NCI-H226 (cell line): ENCODE measurements around the gene PLXNA4.

ENCODE experiments used
- DNase-seq: peaks from one replicate; pipeline ENCODE4 v3.0.0-alpha.2; 2015

The PLXNA4 gene

DNA sequence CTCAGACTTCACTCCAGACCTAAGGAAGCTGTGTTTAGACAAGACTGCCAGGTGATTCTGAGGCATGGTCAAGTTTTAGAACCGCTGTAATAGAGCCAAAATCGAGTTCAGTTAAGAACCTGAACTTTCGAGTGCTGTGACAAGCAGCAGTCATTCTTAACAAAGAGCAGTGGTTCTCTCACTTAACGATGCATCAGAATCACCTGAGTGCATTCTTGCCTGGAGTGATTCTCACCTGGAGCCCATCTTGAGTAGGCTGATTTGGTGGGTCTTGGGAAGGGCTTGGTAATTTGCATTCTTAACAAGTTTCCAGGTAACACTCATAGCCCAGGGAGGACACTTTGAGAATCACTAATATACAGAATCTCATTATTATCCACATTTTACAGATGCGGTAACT lies 44.7 kb downstream of the PLXNA4 start:
- DNase-seq = no peak

DNA sequence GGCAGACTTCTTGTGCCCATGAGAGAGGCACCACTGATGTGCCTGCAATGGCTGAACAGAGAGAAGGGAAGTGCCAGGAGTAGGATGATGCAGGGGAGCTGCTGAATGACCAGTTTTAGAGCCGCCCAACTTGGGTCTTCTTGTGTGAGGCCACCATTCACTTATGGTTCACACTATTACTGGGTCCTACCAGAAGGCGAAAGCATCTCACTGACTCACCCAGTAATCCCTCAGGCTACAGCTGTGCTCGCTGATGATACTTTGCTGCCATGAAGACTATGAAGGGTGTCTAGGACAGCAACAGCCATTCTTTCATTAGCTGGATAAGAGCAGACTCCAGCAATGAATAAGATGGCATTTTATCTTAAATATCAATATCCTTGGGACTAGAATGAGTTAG lies 47.6 kb downstream of the PLXNA4 start:
- DNase-seq = no peak

DNA sequence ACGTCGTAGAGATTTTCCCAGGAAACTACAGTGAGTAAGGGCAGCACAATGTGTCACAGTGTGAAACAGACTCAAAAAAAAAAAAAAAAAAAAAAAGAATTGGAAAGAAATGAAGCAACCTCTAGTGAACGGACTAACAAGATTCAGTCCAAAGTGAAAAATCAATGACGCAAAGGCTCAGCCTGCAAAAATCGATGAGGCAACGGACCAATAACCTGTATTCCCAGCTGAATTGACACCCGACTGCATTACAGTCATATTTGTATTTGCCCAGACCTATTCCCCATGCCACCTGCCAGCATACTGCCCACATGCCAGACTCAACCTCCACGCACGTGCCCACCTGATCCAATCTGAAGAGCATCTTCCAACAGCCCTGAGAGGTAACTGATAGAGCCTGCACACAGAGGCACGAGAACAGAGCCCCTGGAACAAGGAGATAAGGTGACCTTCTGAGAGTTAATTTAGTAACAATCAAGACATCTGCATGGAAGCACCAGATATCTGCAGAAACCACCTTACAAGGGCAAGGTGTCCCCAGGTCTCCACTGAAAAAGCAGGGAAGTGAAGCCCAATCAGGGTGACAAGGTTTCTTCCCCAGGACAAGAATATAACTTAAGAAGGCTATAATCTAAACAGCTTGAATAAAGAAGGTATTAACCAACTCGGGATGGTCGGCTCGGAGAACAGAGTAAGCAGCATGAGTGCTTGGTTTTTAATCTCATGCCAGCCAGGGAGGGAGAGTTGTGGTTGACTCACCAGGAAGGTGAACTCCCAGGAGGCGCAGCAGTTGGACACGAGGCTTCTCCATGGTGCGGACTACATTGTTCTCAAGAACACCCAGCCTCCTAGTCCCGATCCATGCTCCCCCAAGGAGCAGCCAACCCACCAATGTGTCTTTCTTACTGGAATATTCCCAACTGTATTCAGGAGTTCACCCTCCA lies 48.5 kb downstream of the PLXNA4 start:
- DNase-seq = no peak

DNA sequence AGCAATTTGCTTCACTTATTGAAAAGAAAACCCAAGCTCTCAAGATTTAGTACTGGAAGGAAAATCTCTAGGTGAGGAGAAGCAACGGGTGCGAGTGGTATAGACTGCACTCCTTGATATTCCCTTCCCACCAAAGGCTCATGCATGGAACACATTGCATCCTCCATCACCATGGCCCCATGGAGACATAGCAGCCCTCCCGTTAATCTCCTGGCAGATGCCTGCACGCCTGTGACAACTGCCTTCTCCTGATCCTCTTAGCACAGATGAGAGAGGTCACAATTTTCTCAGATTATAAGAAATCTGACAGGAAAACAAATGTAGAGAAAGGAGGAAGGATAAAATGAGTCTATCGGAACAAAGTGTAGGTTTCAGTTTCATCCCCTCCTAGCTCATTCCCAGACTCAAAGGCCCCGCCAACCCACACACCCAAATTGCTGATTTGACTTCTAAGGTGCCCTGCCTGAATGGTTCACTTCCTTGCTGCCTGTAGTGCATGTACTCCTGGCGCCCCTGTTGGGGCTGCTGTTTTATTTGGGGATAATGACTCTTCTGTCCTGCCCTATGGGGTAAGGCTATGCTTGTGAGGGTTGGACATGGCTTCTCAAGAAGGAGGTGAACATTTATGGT lies 50.0 kb downstream of the PLXNA4 start:
- no peak for DNase-seq

DNA sequence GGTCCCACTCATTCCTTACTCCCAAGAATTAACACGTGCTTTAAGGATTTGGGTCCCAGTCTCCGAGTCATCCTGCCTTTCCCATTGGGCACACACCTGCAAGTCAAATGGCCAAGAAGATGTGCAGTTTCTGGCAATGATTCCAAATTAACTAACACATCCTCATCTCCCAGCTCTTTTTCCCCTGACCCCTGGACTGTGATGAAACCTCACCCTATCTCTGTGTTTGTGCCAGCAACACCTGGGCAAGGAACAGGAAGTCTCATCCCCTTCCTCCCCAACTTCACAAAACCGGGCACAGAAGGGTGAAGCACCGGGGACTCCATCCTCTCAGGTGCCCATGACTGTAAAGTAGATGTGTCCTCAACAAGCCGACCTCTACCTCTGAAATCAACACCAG lies 54.8 kb downstream of the PLXNA4 start:
- DNase-seq = peak; percentile 5

DNA sequence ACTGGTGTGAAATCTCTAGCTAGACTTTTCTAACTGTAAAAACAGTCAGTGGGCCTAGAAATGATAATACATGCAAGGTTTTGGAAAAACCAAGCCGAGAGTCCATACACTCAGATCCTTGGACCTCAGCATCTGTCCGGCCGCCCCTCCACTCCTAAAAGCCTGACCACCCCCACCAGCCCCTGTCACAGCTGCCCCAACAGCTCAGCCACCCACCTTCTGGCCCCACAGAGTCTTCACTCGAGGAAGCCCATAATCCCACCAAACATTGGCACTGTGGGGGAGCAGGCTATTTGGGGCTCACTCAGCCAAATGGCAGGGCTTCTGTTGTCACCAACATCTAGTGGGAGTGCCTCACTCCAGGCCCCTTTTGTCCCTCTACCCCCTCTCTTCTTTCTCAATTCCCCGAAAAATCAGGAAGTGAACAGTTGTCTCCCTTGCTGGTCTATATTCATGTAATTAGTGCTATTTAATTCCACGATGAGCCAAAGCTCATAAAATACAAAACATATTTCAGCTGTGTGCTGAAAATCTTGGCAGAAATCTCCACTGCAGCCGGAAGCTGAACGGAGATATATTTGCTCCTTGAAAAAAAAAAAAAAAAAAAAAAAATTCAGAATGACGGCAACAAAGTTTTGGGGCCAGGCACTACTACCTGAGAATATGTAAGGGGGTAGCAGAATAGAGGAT lies 55.5 kb downstream of the PLXNA4 start:
- no peak for DNase-seq

DNA sequence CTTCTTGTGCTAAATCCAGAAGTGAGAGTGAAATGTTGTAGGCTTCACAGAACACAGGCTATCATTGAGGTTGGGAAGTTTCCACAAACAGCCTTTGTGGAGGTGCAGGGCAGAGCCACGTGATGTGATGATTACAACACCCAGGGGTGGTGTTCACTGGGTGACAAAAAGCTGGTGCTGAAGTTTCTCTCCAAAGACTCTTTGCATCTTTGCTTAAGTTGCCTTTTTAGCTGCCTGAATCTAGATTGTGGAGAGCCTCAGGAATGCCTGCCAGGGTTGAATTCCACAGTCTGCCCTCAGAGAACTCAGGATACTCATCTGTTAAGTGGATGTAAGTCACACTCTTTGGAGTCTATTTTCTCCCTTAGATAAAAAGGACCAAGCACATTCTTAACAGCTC lies 56.3 kb downstream of the PLXNA4 start:
- DNase-seq = peak; percentile 20

DNA sequence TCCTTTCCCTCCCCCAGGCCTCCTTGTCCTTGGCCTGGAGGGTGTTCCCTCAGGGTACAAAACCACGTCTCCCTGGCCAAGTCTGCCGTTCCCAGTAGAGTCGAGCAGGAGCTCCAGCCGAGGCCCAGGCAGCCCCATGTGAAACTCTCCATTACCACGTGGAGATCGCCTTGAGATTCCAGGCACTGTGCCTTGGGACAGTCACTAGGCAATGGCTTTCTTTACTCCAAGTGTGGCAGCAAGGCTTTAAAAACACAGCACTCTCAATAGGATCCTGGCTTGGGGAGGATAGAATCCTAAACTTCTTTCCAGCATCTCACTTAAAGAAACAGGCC lies 57.5 kb downstream of the PLXNA4 start:
- no peak for DNase-seq

DNA sequence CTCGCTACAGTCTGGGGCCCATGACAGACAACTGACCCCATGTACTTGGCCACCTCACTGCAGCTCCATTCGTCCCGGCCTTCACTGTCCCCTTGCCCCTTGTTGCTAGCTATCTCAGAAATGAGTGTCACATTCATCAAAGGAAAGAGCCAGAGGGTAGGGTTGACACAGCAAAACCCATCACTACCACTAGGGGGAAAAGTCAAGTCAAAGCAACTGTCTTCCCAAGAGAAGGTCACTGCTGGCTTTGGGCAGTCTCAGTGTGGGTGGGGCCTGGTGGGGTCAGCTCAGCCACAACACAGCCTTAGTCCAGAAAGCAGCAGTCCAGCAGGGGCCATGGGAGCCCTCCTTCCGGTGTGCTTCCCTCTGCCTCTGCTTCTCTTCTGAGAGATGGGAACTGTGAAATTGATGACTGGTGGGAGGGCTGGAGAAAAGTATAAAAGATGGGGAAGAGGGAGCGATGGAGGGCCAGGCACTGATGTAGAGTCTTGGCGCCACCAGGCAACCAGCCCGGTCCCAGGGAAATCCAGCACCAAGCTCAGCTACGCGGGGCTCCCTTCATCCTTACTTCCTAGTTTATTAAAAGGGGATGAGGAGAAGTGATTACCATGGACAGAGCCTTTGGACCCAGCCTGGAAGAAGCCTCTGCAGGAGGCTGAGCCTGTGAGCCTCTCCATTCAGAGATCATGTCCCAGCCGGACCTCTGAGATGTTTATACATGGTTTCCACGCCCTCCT lies 58.0 kb downstream of the PLXNA4 start:
- DNase-seq = no peak

DNA sequence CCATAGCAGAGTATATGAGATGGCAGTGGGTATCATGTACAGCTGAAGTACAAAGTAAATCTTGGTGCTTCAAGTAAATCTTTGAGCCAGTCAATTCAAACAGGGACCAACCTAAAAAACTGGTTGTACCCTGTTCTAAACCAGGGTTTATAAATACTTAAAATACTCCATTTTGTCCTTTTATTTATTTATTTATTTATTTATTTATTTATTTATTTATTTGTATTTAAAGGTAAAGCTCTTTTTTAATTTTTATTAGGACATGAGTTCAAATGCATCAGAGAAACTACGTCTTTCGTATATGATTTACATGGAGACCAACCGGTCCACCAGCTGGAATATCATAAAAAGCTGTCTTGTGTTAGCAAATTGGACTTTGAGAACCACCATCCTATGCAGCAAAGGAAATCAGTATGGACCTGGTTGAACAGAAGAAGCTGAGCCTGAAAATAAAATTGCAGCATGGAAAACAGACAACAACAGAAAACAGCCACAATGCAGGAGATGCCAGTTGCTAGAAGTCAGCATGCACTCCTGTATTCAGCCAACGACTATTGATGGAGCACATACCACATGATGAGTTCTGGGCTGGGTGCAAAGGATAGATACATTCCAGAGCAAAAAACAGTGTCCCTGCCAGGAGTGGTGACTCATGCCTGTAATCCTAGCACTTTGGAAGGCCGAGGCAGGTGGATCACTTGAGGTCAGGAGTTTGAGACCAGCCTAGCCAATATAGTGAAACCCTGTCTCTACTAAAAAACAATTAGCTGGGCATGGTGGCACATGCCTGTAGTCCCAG lies 60.0 kb downstream of the PLXNA4 start:
- peak; percentile 42 for DNase-seq

DNA sequence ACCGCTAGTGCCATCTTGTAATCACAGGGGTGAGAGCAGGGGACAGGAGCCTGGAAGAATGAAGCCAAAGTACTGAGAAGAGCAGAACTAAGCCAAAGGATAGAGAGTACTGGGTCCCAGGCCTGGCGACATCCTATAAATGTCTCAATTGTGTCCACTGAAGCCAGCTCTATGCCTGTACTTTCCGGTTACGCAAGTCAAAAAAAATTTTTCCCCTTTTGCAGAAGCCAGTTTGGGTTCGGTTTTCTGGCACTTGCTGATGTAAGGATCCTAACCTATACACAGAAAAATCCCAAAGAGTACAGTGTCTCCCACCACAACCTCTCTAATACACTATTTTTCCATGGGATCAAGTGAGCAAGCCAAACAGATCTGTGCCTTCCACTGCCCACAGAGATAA lies 61.1 kb downstream of the PLXNA4 start:
- no peak for DNase-seq

DNA sequence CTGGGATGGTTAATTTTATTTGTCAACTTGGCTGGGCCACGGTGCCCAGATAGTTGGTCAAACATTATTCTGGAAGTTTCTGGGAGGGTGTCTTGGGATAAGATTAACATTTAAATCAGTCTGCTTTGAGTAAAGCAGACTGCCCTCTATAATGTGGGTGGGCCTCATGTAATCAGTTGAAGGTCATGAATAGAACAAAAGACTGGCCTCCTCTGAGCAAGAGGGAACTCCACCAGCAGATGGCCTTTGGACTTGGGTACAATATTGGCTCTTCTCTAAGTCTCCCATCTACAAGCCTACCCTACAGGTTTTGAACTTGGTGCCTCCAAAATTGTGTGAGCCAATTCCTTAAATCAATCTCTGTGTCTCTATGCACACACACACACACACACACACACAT lies 61.8 kb downstream of the PLXNA4 start:
- DNase-seq = no peak

DNA sequence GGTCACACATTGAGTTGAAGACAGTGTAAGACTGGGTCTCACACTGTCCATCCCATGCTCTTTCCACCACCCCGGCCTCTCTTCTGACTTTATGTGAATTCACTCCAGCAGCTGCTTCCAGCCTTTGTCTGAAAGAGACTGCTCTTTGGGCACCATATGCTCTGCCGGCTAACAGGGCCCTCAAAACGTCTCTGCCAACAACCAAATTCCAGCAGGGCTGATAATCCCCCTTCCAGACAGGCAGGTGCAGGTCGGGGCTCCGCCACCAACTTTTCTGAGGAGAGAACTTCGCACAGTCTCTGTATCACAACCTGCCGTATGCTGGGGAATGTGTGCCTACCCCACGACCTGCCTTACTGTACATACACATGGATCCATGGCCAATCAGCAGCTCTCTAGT lies 64.3 kb downstream of the PLXNA4 start:
- no peak for DNase-seq

DNA sequence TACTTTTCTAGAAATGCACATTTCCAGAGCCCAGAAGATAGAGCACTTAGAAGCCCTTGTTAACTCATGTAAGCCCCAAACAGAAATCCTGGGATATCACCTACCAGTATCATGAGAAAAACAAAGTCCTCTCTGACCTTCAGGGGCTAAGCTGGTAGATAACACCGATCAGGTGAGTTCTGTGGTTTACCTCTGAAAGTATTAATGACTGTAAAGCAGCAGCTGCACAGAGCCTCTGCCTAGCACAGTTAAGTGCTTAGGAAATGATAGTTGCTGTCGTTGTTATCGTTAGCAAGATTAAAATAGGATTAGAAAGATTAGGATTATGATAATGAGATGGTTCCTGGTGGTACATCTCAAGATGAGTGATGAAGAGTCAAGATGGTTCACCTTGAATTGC lies 64.9 kb downstream of the PLXNA4 start:
- no peak for DNase-seq

DNA sequence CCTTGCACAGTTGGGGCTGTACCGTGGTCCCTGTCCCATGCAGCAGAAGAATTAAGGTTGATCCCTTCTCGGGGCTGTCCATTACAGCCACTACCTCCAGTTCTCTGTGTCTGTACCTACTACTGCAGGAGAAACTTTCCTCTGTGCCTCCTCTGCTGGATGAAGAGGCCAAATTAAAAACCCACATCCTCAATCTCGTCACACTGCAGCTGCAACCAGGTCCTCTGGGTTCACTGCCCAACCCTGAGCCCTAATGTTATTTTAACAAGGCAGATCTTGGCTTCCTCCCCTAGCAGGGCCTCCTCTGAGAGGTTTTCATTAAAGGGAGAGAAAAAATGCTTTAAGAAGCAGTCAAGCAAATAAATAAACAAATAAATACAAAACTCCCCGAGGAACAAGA lies 66.6 kb downstream of the PLXNA4 start:
- DNase-seq = no peak

DNA sequence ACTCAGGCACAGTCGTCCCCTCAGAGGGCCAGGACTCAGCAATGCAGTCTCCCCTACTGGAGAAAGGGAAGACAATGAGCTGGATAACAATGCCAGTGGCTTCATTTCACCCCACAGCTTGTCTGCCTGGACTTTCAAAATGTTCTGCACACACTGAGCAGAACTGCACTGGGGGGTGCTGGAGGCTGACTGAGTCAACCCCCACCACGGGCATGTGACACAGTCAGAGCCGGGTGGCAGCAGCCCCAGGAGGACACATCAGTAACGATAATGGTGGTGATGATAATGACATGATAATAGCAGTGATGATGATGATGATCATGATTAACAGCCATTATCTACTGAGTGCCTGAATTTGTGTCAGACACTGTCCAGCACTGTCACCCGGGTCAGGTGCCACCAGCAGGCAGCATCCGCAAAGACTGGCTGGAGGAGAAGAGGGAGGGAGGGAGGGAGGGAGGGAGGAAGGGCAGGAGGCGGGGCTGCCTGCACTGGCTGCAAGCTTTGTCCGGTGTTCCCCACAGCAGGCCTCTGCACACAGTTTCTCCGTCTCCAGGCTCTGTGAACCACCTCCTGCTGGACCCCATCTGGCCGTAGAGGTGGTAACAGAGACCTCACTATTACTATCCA lies 67.4 kb downstream of the PLXNA4 start:
- no peak for DNase-seq

DNA sequence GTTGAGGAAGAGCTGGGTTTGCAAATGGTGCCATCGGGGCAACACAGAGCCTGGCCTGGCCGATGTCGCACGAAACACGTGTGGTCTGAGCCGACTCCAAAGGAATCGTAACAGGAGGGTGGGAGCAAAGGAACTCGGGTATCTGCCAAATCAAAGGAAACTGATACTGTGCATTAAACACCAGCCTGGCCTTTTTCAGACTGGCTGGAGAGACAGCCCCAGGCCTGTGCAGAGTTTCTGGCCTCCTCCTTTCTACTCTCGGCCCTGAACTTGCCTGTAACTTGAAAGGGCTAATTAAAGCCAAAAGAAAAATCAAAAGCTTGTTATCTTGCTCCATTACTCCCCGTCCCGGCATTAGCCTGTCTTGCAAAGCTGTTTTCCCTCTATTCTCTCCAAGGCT lies 71.4 kb downstream of the PLXNA4 start:
- no peak for DNase-seq

DNA sequence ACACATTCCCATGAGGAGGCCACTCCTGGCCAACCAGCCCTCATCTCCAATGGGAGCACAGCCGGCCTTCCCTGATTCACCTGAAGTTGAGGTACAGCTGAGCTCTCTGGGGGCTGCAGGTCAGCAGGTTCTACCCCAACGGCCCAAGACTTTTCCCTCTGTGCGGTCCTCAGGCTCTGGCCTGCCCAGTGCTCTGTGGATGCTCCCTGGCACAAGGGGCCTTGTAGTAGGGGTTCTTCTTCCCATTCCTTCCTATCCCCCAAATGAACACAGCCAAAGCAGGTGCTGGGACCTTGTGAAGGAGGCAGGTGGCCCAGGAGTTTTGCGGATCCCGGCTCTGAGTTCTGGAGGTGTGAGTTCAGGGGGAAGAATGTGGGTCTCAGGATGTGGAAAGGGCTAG lies 72.2 kb downstream of the PLXNA4 start:
- no peak for DNase-seq

DNA sequence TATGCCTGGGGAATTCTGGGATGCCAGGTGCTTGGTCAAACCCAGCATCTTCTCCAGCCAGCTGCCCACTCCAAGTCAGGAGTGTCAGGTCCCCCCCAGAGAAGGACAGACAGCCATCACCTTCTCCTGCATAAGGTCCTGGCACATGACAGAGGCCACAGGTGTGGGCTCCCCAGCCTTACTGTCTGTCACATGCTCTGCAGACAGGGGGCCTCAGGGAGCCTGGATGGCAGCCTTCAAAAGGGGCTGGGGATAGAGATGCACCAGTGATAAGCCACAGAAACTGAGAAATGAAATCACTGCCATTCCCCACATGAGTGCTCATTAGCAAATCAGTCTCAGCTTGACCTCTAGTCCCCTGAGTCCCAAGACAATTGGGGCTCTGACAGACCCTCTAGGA lies 72.9 kb downstream of the PLXNA4 start:
- no peak for DNase-seq

DNA sequence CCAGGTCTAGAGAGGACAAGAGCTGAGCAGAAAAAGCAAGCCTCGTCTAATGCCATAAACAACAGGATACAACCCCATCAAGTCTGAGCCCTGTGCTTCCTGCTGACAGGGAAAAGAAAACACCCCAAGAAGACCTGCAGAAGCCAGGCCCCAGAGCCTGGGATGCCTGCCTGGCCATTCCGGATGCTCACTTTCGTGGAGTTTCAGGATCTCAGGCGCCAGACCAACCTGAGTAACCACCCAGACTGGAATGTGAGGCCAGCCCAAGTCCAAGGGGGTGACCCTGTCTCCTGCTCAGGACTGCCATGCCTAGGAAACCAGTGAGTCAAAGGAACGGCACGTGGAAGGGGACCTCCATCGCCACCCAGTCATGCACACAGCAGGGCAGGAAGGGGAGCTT lies 74.3 kb downstream of the PLXNA4 start:
- no peak for DNase-seq

DNA sequence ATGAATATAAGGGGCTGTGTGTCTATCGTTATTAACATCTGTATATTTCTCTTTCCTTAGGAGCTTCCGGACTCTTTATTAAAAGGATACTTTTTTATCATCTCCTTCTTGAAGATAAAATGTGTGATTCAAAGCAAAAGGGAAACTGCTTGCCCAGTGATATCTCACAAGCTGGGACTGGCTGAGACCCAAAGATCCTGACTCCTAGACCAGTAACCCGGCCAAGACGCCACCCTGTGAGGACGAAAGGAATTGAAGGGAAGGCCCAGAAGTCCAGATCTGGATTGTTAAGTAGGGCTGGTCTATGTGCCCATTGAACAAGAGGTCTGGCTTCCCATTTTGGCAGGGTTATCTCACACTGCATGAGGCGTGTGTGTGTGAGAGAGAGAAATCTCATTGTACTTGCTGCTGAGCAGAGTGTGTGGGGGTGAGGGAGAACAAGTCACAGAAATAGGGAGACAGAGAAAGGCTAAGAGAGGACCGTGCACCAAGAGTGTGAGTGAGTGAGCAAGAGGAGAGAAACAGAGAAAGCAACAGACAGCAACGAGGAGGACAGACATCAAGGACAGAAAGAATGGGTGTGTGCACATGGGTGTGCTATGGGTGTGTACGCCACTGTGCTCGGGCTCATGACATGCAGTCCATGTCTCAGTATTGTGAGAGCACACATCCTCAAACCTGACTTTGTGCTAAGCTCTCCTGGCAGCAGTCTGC lies 75.4 kb downstream of the PLXNA4 start:
- DNase-seq = peak; percentile 38
